Islet of Langerhans (tissue), 1 donor: ENCODE measurements around the gene PARG.
"Not testable (repeated sequence)": the region's sequence is repeated elsewhere in the genome, so short reads cannot be mapped to it uniquely, and the experiment has no call there.

Experiments
- FAIRE-seq: peaks from one replicate; lab custom pipeline; 2011; peaks lifted over from hg19 to GRCh38; lab: Jason Lieb, UNC

The PARG gene

GRCh38 chr10:49827297-49827696 is 114.5 kb downstream of the PARG start:
- no peak for FAIRE-seq

- no peak for FAIRE-seq
These were observed 122.4 kb downstream of the PARG start for GRCh38 chr10:49819234-49819958.

- FAIRE-seq: no peak
These were observed 124.0 kb downstream of the PARG start for GRCh38 chr10:49817845-49818244.

- no peak for FAIRE-seq
These were observed 137.8 kb downstream of the PARG start for GRCh38 chr10:49803988-49804387.

- no peak for FAIRE-seq
These were observed 143.6 kb downstream of the PARG start for GRCh38 chr10:49798275-49798674.

- FAIRE-seq: no peak
These were observed 150.7 kb downstream of the PARG start for GRCh38 chr10:49791100-49791499.

- no peak for FAIRE-seq
These were observed 157.1 kb downstream of the PARG start for GRCh38 chr10:49784681-49785080.

GRCh38 chr10:49783645-49784044 is 158.2 kb downstream of the PARG start:
- no peak for FAIRE-seq

GRCh38 chr10:49781247-49781646 is 160.6 kb downstream of the PARG start:
- no peak for FAIRE-seq

- no peak for FAIRE-seq
These were observed 163.6 kb downstream of the PARG start for GRCh38 chr10:49778197-49778596.

- no peak for FAIRE-seq
These were observed 165.0 kb downstream of the PARG start for GRCh38 chr10:49776851-49777250.

- FAIRE-seq: no peak
These were observed 166.8 kb downstream of the PARG start for GRCh38 chr10:49775014-49775413.

GRCh38 chr10:49772944-49773343 is 168.9 kb downstream of the PARG start:
- FAIRE-seq: not testable (repeated sequence)

- not testable (repeated sequence) for FAIRE-seq
These were observed 170.8 kb downstream of the PARG start for GRCh38 chr10:49771046-49771445.

GRCh38 chr10:49769692-49770091 is 172.1 kb downstream of the PARG start:
- FAIRE-seq: no peak

- FAIRE-seq: no peak
These were observed 173.1 kb downstream of the PARG start for GRCh38 chr10:49768731-49769130.

GRCh38 chr10:49768329-49768728 is 173.5 kb downstream of the PARG start:
- no peak for FAIRE-seq
